HG03103 (cell line): ENCODE data around the gene NRN1.
"Not testable (repeated sequence)": the region's sequence is repeated elsewhere in the genome, so short reads cannot be mapped to it uniquely, and the experiment has no call there.

Experiments
- ATAC-seq: cut with Tn5 transposase; IDR thresholded peaks from one replicate; pipeline ENCODE4 v1.9.1; 2021; ENCODE audit warnings: low read depth; ENCODE audit not compliant: unreplicated experiment

NRN1 gene

DNA sequence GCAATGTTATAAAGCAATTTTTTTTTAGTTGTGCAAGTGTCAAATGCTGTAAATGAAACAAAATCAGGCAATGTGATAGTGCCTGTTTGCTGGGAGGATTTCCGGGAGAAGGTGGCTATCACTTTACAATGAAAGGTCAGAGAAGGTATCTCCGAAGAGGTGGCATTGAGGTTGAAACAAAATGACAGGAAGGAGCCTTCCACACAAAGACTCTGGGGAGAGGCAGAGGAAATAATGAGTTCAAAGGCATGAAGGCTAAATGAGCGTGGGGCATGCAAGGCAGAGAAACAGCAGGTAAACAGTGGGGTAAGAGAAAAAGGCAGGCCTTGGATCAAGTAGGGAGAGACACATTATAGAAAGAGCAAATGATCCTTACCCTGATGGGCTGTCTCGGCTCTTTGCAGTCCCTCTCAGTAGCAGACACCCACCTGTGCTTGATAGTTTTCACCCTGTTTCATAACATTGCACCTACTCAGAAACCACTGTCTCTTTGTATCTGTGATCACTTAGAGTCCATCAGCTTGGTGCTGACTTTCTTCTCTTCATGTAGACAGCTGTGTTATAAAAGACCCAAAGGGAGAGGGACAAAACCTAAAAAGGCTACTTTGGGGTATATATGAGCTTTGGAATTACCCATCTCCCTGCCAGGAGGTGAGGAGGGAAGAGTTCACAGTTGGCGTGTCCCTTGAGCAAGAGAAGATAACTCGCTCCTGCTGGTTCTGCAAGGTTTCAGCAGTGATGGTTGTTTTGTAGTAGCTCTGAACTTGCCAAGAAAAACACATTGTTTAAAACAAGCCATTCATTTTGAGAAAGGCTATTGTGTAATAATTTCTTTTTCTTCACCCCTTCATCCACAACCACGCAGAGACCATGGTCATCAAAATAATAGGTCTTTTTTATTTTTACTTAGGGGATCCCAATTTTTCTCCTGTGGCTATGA lies 22.3 kb downstream of the NRN1 start:
- no peak for ATAC-seq

DNA sequence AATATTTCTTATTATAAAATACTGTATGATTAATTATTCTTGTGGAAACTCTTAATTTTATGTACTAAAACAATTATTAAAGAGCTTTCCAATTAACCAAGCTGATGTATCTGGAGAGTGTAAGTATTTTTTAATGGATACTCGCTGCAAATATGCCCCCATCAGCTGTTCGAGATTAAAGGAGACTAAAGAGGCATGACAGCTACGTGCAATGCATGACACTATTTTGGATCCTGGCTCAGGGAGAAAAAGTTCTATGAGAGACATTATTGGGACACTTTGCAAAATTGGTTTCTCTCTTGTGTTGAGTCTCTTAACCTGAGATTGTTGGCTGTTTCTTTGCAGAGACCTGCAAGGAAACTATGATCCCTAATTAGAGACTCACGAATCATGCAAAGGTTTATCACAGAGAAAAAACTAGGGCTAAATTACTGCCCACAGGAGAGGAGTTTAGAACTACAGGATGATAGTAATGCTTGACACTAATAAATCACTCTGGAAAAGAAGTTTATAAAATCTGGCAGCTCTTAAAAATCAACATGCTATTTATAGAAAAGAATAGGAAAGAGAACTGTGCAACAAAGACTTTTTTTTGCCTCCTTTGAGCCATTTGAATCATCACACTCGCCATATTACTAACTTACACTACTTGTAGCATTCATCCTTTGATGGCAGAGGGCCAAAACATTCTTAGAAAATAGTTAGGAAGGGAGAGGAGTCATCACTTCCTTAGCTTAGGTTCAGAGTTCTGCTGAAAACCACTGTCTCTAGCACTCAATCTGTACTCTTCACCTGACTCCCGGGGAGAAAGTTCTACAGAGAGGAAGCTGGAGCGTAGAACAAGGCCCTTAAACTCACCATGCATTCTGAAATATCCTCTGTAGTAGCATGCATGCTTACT lies 25.3 kb downstream of the NRN1 start:
- ATAC-seq = no peak

DNA sequence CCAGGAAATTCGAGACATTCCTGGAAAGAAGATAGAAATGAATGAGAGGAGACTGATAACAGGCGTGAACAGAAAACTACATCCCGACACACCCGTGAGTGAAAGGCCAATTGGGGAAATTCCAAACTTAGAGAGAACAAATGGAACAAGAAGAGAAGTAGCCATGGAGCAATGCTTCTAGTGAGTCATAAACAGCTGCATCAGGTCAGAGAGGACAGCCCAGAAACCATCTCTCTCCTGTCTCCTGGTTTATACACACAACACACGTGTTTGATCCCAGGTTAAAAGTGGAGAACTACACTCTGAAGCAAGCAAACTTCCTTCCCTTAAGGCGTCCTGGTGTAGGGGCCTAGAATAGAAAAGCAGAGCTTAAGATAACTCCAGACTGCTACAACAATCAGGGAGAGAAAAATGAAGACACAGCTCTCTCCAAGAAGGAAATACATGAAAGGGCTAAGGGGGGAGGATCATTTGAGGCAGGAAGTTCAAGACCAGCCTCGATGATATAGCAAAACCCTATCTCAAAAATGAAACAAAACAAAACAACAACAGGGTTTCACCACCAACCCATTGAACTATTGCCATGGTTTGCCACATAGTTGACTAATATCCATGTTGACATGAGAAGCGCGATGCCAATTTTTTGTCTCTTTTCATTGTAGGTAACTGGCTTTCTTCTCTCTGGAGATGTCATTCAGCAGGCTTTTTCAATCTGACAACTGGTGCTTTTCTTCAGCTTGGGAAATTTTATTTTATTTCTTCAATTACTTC lies 26.9 kb downstream of the NRN1 start:
- ATAC-seq = no peak

DNA sequence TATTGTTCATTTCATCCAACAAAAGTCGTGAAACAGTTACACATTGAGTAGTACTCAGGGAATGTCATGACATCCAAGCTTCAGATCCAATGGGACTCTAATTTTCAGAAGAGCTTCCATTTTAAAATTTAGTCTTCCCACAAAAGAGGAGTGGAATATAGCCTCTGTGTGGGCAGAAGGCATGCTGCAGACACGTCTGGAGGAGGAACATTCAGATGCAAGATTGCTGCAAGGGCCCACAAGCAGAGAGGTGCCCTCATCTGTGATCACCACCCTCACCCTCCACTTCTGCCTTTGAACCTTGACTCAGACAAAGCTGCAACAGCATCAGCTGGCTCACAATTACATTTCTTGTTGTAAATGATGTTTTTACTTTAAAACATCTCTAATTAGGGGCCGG lies 29.9 kb downstream of the NRN1 start:
- no peak for ATAC-seq

DNA sequence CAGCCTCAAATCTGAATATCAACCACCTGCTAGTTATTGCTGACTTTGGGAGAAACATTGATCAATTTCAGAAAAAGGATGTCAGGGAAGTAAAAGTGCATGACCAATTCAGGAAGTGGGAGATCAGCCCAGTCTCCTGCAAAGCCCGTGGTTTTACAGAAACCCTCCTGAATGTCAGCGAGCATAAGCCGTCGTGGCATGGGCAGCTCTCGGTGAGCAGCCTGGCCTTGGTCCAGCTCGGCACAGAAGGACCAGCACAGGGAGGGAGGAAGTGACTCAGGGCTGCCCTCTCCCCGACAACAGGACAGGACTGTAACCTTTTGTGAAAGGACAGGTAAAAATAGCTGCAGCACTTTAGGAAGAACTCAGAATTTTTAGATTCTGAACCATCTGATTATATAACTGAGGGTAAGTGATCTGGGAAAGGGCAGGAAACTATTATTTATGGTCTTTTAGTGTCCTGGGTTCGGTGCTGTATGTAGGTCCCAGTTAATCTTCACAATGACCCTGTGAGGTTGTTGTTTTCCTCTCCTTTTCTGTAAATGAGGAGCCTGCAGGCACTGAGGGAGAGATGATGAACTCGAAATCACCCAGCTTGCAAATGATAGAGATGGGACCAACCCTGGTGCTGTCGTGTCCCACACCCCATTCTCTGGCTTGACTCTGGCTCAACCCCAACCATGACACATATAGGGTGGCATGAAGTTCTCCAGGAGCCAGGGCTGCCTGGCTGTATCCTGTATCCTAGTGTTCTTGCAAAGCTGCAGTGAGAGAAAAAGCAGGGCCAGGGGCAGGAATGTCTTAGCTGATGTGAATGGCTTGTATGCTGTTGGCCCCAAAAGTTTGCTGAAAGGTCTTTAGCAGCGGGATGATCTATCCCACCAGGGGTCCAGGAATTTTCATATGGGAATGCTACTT lies 37.6 kb downstream of the NRN1 start:
- ATAC-seq = no peak

DNA sequence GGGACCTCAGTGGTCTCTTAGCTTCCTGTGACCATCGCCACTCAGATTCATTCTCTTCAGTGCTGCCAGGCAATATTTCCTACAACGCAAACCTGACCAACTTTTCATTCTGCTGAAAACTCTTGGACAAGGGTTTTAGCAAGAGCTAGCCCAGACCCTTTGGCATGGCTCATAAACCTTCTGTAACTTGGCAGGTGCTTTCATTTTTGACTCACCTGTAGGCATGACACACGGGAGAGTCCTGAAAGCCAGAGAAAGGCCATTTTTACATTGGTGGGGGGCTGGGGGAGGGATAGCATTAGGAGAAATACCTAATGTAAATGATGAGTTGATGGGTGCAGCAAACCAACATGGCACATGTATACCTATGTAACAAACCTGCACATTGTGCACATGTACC lies 38.7 kb downstream of the NRN1 start:
- not testable (repeated sequence) for ATAC-seq

DNA sequence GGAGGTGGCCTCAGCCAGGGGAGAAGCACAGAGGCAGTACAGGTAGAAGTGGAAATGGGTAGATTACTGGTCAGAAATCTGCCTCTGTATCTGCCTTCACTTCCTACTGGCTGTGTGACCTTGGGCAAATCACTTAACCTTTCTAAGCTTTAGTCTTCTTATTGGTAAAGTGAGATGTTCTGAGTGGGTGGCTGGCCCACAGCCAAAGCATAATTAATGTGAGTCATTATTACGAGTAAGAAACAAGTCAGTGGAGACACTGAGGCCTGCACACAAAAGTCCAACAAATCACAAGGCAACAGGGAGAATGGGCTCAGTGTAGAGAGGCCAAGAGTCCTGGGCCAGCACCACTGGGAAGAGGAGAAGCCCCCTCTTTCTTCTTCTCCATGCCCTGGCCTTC lies 39.1 kb downstream of the NRN1 start:
- no peak for ATAC-seq

DNA sequence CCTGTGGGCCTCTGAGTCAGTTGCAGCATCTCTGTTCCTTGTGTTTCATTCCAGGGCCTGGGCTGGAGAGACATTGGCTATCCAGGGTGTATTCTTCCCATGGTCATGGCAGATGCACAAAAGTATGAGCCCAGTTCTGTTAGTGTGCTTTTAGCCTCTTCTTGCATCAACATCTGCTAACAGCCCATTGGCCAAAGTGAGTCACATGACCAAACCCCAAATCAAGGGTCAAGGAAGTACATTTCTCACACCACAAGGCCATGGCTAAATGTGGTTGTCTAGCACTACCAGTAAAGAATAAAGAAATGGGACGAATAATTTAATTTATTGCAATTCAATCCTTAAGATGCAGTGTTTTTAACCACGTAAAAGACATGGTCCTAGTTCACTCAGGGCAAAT lies 43.9 kb downstream of the NRN1 start:
- ATAC-seq = no peak

DNA sequence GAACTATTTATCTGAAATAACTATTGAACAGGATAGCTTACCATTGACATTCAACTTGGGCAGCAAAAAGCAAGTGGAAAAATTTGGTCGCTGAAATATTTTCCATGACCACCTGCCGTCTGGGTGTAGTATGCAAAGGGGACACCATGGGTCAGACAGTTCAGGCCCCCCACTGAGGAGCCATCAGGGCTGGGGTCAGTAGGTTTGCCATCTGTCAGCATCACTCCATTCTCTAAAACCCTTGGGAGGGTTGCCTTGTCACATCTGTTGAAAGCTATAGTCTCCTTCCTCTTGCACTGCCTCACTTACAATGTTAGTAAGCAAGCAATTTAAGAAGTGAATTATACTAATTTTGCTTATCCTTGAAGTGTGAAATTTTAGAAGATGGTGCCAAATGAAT lies 44.9 kb downstream of the NRN1 start:
- ATAC-seq = no peak

DNA sequence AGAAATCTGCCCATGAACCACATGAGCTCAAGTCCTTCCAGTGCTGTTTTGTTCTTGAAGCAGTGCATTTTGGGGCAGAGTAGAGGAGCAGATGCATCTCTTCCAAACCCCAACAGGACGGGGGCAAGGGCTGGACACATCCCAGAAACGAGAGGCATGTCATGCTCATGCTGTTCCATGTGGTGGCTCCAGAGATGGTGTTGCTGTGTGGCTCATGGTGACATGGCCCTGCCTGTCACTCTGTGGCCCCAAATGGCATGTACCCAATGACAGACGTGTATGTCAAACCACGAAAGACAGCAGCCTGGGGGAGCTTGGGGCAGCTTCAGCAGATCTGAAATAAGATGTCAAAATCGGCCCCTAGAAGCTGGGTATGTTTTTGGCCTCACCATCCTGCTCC lies 46.3 kb downstream of the NRN1 start:
- no peak for ATAC-seq

DNA sequence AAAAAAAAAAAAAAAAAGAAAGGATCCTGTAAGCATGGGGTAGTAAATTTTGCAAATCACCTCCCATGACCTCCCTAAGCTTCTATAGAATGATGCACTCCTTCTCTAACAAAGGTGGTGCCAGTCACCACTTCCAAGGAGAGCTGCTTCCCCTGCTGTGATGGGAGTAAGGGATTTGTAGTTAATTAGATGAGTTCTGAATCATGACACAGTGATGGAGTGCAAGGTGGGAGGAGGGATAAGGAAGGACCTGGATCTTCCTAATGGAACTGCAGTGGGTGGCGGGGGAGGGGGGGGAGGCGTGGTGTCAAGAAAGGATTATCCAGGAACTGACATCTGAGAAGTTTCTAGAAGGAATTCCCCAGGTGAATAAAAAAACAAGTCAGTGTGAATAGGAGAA lies 47.8 kb downstream of the NRN1 start:
- ATAC-seq = no peak

DNA sequence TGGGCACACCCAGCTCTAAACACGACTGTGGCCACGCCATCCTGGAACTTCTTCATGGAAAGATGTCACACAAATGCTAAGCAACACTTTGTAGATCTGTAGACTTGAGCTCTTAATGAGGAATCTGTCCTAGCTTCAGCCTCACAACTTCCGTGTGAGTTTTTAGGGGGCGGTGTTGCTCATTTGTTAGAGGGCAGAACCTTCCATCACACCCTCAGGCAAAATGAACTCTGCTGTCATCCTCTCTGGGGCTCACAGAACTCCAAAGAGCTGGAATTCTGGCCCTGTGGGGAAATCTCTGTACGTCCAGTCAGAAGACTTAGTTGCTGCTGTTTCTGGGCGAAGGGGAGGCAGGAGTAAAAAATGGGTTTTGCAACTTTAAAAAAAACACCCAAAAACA lies 49.8 kb downstream of the NRN1 start:
- ATAC-seq = no peak

DNA sequence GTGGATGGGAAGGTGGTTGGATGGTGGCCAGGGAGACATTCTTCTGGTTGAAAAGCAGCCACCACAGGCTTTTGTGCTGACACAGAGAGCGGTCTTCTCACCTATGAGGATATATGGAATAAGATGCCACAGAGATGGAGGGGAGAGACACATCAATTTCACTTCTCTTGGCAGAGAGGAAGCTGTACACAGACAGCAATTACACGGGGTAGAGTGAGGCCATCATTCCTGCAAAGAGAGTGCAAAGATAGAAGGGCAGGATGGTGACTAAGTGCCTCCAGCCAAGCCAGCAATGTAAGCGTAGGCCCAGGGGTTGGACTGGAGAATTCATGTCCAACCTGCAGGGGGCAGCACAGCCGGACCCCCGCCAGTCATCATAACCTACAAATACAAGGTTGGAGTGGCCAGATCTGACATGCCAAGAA lies 56.4 kb downstream of the NRN1 start:
- ATAC-seq = no peak
